Right lobe of liver (tissue), 6 donors: ENCODE results near the gene ITGB1BP1. TPM values are rescaled to one million over a fixed set of nuclear protein-coding genes. Genes with fewer than 3 reads are reported as not detected.

Source experiments
- ATAC-seq, 4 donors: fragments of 200-7000 bp; cut with Tn5 transposase; one replicate each; pipeline ENCODE4 v1.9.1; 2020; ENCODE audit warnings: mild to moderate bottlenecking in 4 of 4, moderate library complexity in 4 of 4
- DNase-seq, 3 donors: peaks; one replicate each; pipeline ENCODE4 v3.0.0-alpha.2; 2020
- H3K27ac ChIP-seq, 3 donors: fragments of 200-600 bp; one replicate each; pipeline ENCODE4 v1.8.0; 2022
- H3K27me3 ChIP-seq, 2 donors: fragments of 200-600 bp; one replicate each; pipeline ENCODE4 v1.8.0; 2022
- H3K36me3 ChIP-seq, 4 donors: fragments of 200-600 bp; sonication (generic) in 1 of 4; one replicate each; pipeline versions ENCODE4 v1.5.1 to v1.8.0; 2017 to 2022; ENCODE audit warnings: control low read depth in 1 of 4
- H3K4me1 ChIP-seq, 4 donors: fragments of 200-600 bp; sonication (generic) in 1 of 4; one replicate each; pipeline versions ENCODE4 v1.5.1 to v1.8.0; 2017 to 2022; ENCODE audit warnings: control low read depth in 1 of 4
- H3K4me3 ChIP-seq, 3 donors: fragments of 200-600 bp; one replicate each; pipeline ENCODE4 v1.8.0; 2022
- H3K9me3 ChIP-seq, 4 donors: fragments of 200-600 bp; sonication (generic) in 1 of 4; one replicate each; pipeline versions ENCODE4 v1.5.1 to v1.8.0; 2017 to 2022; ENCODE audit warnings: control low read depth in 1 of 4
- POLR2A ChIP-seq: fragments of 450-650 bp; IDR thresholded peaks from one replicate; pipeline ENCODE4 v1.6.1; 2017; ENCODE audit warnings: antibody characterized with exemption, mild to moderate bottlenecking
- WGBS: methylation state at CpG from one replicate; pipeline ENCODE4 v1.1.6; 2018; ENCODE audit warnings: low coverage, low lambda C conversion rate; ENCODE audit not compliant: insufficient coverage; ENCODE audit errors: missing lambda C conversion rate; 5-methylcytosine and 5-hydroxymethylcytosine counted together
- intact Hi-C, 2 donors: fragments of 100-400 bp; cut with DNase I; formaldehyde crosslinking; loops; one replicate each; pipeline versions ENCODE4 v1.11.2 to v1.14.1; 2022
- total RNA-seq, 6 experiments: library from RNA; depleted of rRNA in 2 of 6; stranded (reverse); fragments of >200 nt in 2 of 6; fragmentation: NEBNext Ultra II Directional in 3 of 6; extraction: Animal tissue kit (Norgen Biotek cat#: 25700) in 3 of 6; gene quantifications; one replicate each; pipeline versions ENCODE4 v1.1.0 to v1.2.4, GENCODE V29; 2016 to 2023
- TF ChIP-seq, protein P1 (sequence below), 4 donors: fragments of 200-600 bp in 3 of 4; fragments of 450-650 bp in 1 of 4; IDR thresholded peaks; one replicate each; pipeline versions ENCODE4 v1.5.1 to v1.8.0; 2016 to 2022; ENCODE audit warnings: antibody characterized with exemption in 4 of 4, mild to moderate bottlenecking in 2 of 4
- donor health status: DM: no; HTN: yes; CAD: no.
- donor health status: DM: no; HTN: no; CAD: no.
- donor health status: DM: no; HTN: no; CAD: no.
- donor health status: DM: no; HTN: yes; CAD: no.
- donor health status: DM: no; HTN: yes; CAD: no.

Gene ITGB1BP1
- total RNA-seq, 6 experiments from 2014 or later, result 9.6 to 28.5 (median 20.8) TPM

- Histone ChIP-seq H3K27ac (no peak overlapping the region), H3K27me3 (no peaks in the 10 kb centered on the region), H3K36me3 (no peaks in the 10 kb centered on the region), H3K4me1 (peaks cover 0 to 7% (median 2%) of the 10 kb centered on the region in 4 donors), H3K9me3 (no peaks in the 10 kb centered on the region), H3K4me3 (no peak overlapping the region)
- WGBS, result 90% methylated on average over 3 of the region's 3 CpGs
- intact Hi-C loops, result no loop called here
- ATAC-seq (no peak), DNase-seq (no peak)
- no peak for TF ChIP-seq POLR2A
- TF ChIP-seq, protein P1, sequence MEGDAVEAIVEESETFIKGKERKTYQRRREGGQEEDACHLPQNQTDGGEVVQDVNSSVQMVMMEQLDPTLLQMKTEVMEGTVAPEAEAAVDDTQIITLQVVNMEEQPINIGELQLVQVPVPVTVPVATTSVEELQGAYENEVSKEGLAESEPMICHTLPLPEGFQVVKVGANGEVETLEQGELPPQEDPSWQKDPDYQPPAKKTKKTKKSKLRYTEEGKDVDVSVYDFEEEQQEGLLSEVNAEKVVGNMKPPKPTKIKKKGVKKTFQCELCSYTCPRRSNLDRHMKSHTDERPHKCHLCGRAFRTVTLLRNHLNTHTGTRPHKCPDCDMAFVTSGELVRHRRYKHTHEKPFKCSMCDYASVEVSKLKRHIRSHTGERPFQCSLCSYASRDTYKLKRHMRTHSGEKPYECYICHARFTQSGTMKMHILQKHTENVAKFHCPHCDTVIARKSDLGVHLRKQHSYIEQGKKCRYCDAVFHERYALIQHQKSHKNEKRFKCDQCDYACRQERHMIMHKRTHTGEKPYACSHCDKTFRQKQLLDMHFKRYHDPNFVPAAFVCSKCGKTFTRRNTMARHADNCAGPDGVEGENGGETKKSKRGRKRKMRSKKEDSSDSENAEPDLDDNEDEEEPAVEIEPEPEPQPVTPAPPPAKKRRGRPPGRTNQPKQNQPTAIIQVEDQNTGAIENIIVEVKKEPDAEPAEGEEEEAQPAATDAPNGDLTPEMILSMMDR (IDR thresholded peaks at IDR 0.05), result no peak
Measured at GRCh38 chr2:9419541-9419940, 3.8 kb downstream of the ITGB1BP1 start.

GRCh38 chr2:9418746-9419145 is 4.6 kb downstream of the ITGB1BP1 start:
- no peaks in the 10 kb centered on the region for H3K27me3 ChIP-seq
- TF ChIP-seq, protein P1 (IDR thresholded peaks at IDR 0.05), result no peak
- TF ChIP-seq POLR2A, result no peak
- DNase-seq, result no peak
- H3K27ac ChIP-seq, result no peak overlapping the region
- no peak overlapping the region for H3K4me3 ChIP-seq
- 83% methylated on average over 3 of the region's 4 CpGs for WGBS
- no peaks in the 10 kb centered on the region for H3K9me3 ChIP-seq
- peaks cover 0 to 5% (median 0%) of the 10 kb centered on the region in 4 donors for H3K4me1 ChIP-seq
- H3K36me3 ChIP-seq, result no peaks in the 10 kb centered on the region
- intact Hi-C loops, result no loop called here
- no peak for ATAC-seq

DNA sequence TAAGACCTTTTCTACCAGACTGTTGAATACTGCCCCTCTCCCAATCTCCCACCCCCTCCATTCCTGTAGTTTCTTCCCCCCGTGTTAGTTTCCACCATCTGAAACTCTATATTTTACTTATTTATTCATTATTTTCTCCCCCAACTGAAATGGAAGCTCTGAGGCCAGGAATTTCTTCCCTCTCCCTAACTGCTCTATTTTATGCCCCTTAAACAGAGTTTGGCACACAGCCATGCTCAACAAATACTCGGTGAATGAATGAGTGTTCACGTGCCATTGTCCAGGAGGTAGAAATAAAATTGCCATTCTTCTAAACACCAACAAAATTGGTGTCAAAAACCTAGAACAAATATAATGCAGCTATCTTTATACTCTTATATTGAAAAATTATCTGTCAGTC is 5.6 kb downstream of the ITGB1BP1 start:
- intact Hi-C loops, result no loop called here
- TF ChIP-seq, protein P1 (IDR thresholded peaks at IDR 0.05), result no peak
- TF ChIP-seq POLR2A, result no peak
- no peak for ATAC-seq
- Histone ChIP-seq H3K4me1 (peaks cover 0 to 5% (median 0%) of the 10 kb centered on the region in 4 donors), H3K27ac (no peak overlapping the region), H3K4me3 (no peak overlapping the region), H3K27me3 (no peaks in the 10 kb centered on the region), H3K36me3 (no peaks in the 10 kb centered on the region), H3K9me3 (no peaks in the 10 kb centered on the region)
- no peak for DNase-seq
- WGBS, result 82% methylated on average over 2 of the region's 3 CpGs

GRCh38 chr2:9416962-9417316 is 6.4 kb downstream of the ITGB1BP1 start:
- DNase-seq (no peak), ATAC-seq (no peak)
- no peaks in the 10 kb centered on the region for H3K4me1 ChIP-seq
- no peaks in the 10 kb centered on the region for H3K9me3 ChIP-seq
- no peak overlapping the region for H3K27ac ChIP-seq
- H3K4me3 ChIP-seq, result no peak overlapping the region
- H3K36me3 ChIP-seq, result peaks cover 0 to 2% (median 0%) of the 10 kb centered on the region in 4 donors
- intact Hi-C loops, result no loop called here
- WGBS, result 95% methylated on average over 6 of the region's 7 CpGs
- H3K27me3 ChIP-seq, result no peaks in the 10 kb centered on the region
- TF ChIP-seq POLR2A, result no peak
- TF ChIP-seq, protein P1 (IDR thresholded peaks at IDR 0.05), result no peak
